Caco-2 (cell line): ENCODE data around the gene SLC66A3. TPM values are rescaled to one million over a fixed set of nuclear protein-coding genes. Genes with fewer than 3 reads are reported as not detected.

Experiments used
- BruUV-seq: library from RNA; stranded (reverse); fragments of 400-500 nt; replicated peaks from 2 replicates; lab custom pipeline; 2021; lab: Mats Ljungman, UMichigan
- CTCF ChIA-PET: fragments of 300-600 bp; sonication (Branson Sonifier 250); formaldehyde crosslinking; loops from one replicate; lab custom pipeline; 2022; ENCODE audit warnings: antibody characterized with exemption; lab: Charles Lee
- POLR2A ChIA-PET: fragments of 300-600 bp; sonication (Branson Sonifier 250); formaldehyde crosslinking; loops from one replicate; lab custom pipeline; 2022; ENCODE audit warnings: antibody characterized with exemption; lab: Charles Lee
- DNase-seq, 2 experiments: peaks; one replicate each; pipeline versions ENCODE4 v3.0.0 to v3.0.0-alpha.2; 2020 to 2022
- H3K27me3 ChIP-seq: replicated peaks from 2 replicates; pipeline ENCODE4 v1.6.0; 2011; ENCODE audit warnings: low read length; ENCODE audit not compliant: control insufficient read depth, insufficient read depth
- H3K36me3 ChIP-seq: 2 replicates; pipeline ENCODE4 v1.5.1; 2011; ENCODE audit warnings: low read length; ENCODE audit not compliant: control insufficient read depth, insufficient read depth
- H3K4me1 ChIP-seq: fragments of 250-450 bp; sonication (Bioruptor Pico); 2 replicates; pipeline ENCODE4 v1.5.1; 2020; ENCODE audit warnings: mild to moderate bottlenecking
- H3K4me3 ChIP-seq: 2 replicates; pipeline ENCODE4 v1.5.1; 2011; ENCODE audit warnings: low read depth, mild to moderate bottlenecking, control low read depth, low read length
- H3K9me3 ChIP-seq: fragments of 250-450 bp; sonication (Bioruptor Pico); 2 replicates; pipeline ENCODE4 v1.5.1; 2020; ENCODE audit warnings: mild to moderate bottlenecking, moderate library complexity
- H3K27ac Mint-ChIP-seq: one replicate; pipeline ENCODE4 v1.8.0; 2022; ENCODE audit warnings: mixed read lengths; ENCODE audit not compliant: unreplicated experiment
- H3K27me3 Mint-ChIP-seq: one replicate; pipeline ENCODE4 v1.8.0; 2022; ENCODE audit warnings: mixed read lengths; ENCODE audit not compliant: insufficient read depth, unreplicated experiment
- H3K36me3 Mint-ChIP-seq: one replicate; pipeline ENCODE4 v1.8.0; 2022; ENCODE audit warnings: mild to moderate bottlenecking, mixed read lengths; ENCODE audit not compliant: insufficient read depth, unreplicated experiment
- H3K4me1 Mint-ChIP-seq: one replicate; pipeline ENCODE4 v1.8.0; 2022; ENCODE audit warnings: low read depth, mixed read lengths; ENCODE audit not compliant: unreplicated experiment
- H3K4me3 Mint-ChIP-seq: one replicate; pipeline ENCODE4 v1.8.0; 2022; ENCODE audit warnings: mild to moderate bottlenecking, moderate library complexity, mixed read lengths; ENCODE audit not compliant: unreplicated experiment
- H3K9me3 Mint-ChIP-seq: one replicate; pipeline ENCODE4 v1.8.0; 2022; ENCODE audit warnings: mixed read lengths; ENCODE audit not compliant: unreplicated experiment
- CTCF ChIP-seq, 2 experiments: fragments of 200-600 bp in 1 of 2; IDR thresholded peaks; 1 replicate in 1 of 2; 2 replicates in 1 of 2; pipeline versions ENCODE4 v1.5.1 to v1.8.0; 2011 to 2022; ENCODE audit warnings: antibody characterized with exemption in 1 of 2, control low read depth in 1 of 2, inconsistent platforms in 1 of 2, low read depth in 1 of 2, low read length in 1 of 2, mild to moderate bottlenecking in 1 of 2, moderate library complexity in 1 of 2; ENCODE audit not compliant: insufficient read depth in 1 of 2, severe bottlenecking in 1 of 2, unreplicated experiment in 1 of 2
- intact Hi-C: fragments of 100-400 bp; cut with micrococcal nuclease; formaldehyde crosslinking; loops from one replicate; pipeline ENCODE4 v1.10.0; 2022; ENCODE audit not compliant: unreplicated experiment
- total RNA-seq: library from RNA; stranded (reverse); gene quantifications from 2 replicates; pipeline ENCODE4 v1.2.3, GENCODE V29; 2022

SLC66A3 gene
- total RNA-seq, 1 experiment from 2014 or later, result 12.1 TPM

- Mint-ChIP-seq H3K4me3 (no peak overlapping the region), H3K36me3 (peaks cover 55% of the 10 kb centered on the region), H3K9me3 (no peaks in the 10 kb centered on the region), H3K27me3 (no peaks in the 10 kb centered on the region), H3K4me1 (no peaks in the 10 kb centered on the region), H3K27ac (no peak overlapping the region)
- H3K36me3 ChIP-seq, result no peaks in the 10 kb centered on the region; the same call in 1 of the 2 replicates
- no peak for TF ChIP-seq CTCF (IDR thresholded peaks at IDR 0.05; ENCODE audit: insufficient read depth in 1 of 2, low read depth in 1 of 2, low read length in 1 of 2, severe bottlenecking in 1 of 2, unreplicated experiment in 1 of 2)
- no peak overlapping the region for H3K4me3 ChIP-seq
- H3K27me3 ChIP-seq, result no peaks in the 10 kb centered on the region
- intact Hi-C loops, result no loop called here
- H3K4me1 ChIP-seq, result no peaks in the 10 kb centered on the region
- no TSS peak for BruUV-seq
- DNase-seq, result no peak
- POLR2A ChIA-PET, result no interaction called here
- CTCF ChIA-PET, result no interaction called here
- no peaks in the 10 kb centered on the region for H3K9me3 ChIP-seq
Observed at GRCh38 chr2:11196246-11196645, 41.0 kb downstream of the SLC66A3 start.

GRCh38 chr2:11200651-11201050, 45.4 kb downstream of the SLC66A3 start:
- no peak for TF ChIP-seq CTCF (IDR thresholded peaks at IDR 0.05; ENCODE audit: insufficient read depth in 1 of 2, low read depth in 1 of 2, low read length in 1 of 2, severe bottlenecking in 1 of 2, unreplicated experiment in 1 of 2)
- Mint-ChIP-seq H3K27me3 (no peaks in the 10 kb centered on the region), H3K27ac (no peak overlapping the region), H3K36me3 (peaks cover 64% of the 10 kb centered on the region), H3K4me3 (no peak overlapping the region), H3K4me1 (no peaks in the 10 kb centered on the region), H3K9me3 (no peaks in the 10 kb centered on the region)
- intact Hi-C loops, result loop anchor here (5.0 kb wide), 1 partner anchor 68 kb away; a partner anchor contains a TSS
- POLR2A ChIA-PET, result no interaction called here
- CTCF ChIA-PET, result no interaction called here
- no TSS peak for BruUV-seq
- no peaks in the 10 kb centered on the region for H3K27me3 ChIP-seq
- H3K9me3 ChIP-seq, result no peaks in the 10 kb centered on the region
- H3K4me3 ChIP-seq, result no peak overlapping the region
- no peak for DNase-seq
- H3K4me1 ChIP-seq, result no peaks in the 10 kb centered on the region
- no peaks in the 10 kb centered on the region; the same call in 1 of the 2 replicates for H3K36me3 ChIP-seq

- BruUV-seq, result no TSS peak
- H3K4me3 ChIP-seq, result no peak overlapping the region
- no peaks in the 10 kb centered on the region for H3K4me1 Mint-ChIP-seq
- ChIA-PET POLR2A (no interaction called here), CTCF (no interaction called here)
- H3K9me3 ChIP-seq, result no peaks in the 10 kb centered on the region
- no peak for TF ChIP-seq CTCF (IDR thresholded peaks at IDR 0.05; ENCODE audit: insufficient read depth in 1 of 2, low read depth in 1 of 2, low read length in 1 of 2, severe bottlenecking in 1 of 2, unreplicated experiment in 1 of 2)
- intact Hi-C loops, result loop anchor here (5.0 kb wide), 1 partner anchor 70 kb away; a partner anchor contains a TSS
- H3K27ac Mint-ChIP-seq, result no peak overlapping the region
- H3K9me3 Mint-ChIP-seq, result no peaks in the 10 kb centered on the region
- no peaks in the 10 kb centered on the region; the same call in none of the 2 replicates for H3K36me3 ChIP-seq
- H3K4me3 Mint-ChIP-seq, result no peak overlapping the region
- H3K4me1 ChIP-seq, result no peaks in the 10 kb centered on the region
- H3K27me3 ChIP-seq, result no peaks in the 10 kb centered on the region
- H3K27me3 Mint-ChIP-seq, result no peaks in the 10 kb centered on the region
- DNase-seq, result no peak
- H3K36me3 Mint-ChIP-seq, result peaks cover 63% of the 10 kb centered on the region
Observed at GRCh38 chr2:11201969-11202368, 46.7 kb downstream of the SLC66A3 start.
